K562 (cell line): ENCODE data around the gene MLX. TPM values are rescaled to one million over a fixed set of nuclear protein-coding genes. Genes with fewer than 3 reads are reported as not detected.
"Not testable (repeated sequence)": the region's sequence is repeated elsewhere in the genome, so short reads cannot be mapped to it uniquely, and the experiment has no call there.

Experiments used
- ATAC-seq: fragments of 200-7000 bp; cut with Tn5 transposase; 3 replicates; pipeline ENCODE4 v1.9.1; 2020; ENCODE audit warnings: moderate library complexity
- BruUV-seq: library from RNA; stranded (reverse); fragments of 400-500 nt; replicated peaks from 2 replicates; lab custom pipeline; 2021; lab: Mats Ljungman, UMichigan
- CTCF ChIA-PET: fragments of 300-600 bp; formaldehyde crosslinking; extraction: SDS; loops from one replicate; lab custom pipeline; 2021; ENCODE audit warnings: low intra/inter-chr PET ratio; lab: Yijun Ruan, JAX
- POLR2A ChIA-PET: fragments of 300-600, 350-650 bp; sonication (Branson Sonifier 250); formaldehyde crosslinking; extraction: SDS; loops from one replicate; lab custom pipeline; 2021; ENCODE audit warnings: antibody characterized with exemption, inconsistent platforms; lab: Yijun Ruan, JAX
- DNase-seq, 4 experiments: peaks; one replicate each; pipeline versions ENCODE4 v3.0.0 to v3.0.0-alpha.2; 2011 to 2018; ENCODE audit warnings: low spot score in 3 of 4, mixed read lengths in 3 of 4; ENCODE audit errors: extremely low read depth in 1 of 4
- FAIRE-seq: peaks from 2 replicates; lab custom pipeline; 2011; peaks lifted over from hg19 to GRCh38; lab: Jason Lieb, UNC
- H2AFZ ChIP-seq: 2 replicates; pipeline ENCODE4 v1.6.0; 2011; ENCODE audit warnings: low read depth, low read length, control low read depth, inconsistent platforms
- H3K27ac ChIP-seq: fragments of 200-600 bp; 3 replicates; pipeline ENCODE4 v1.8.0; 2011; ENCODE audit warnings: low read depth, mild to moderate bottlenecking, control low read depth, inconsistent platforms, low read length, moderate library complexity, mixed read lengths; ENCODE audit errors: extremely low read depth
- H3K27me3 ChIP-seq, 2 experiments: fragments of 300-600 bp in 1 of 2; 2 replicates in 1 of 2; 3 replicates in 1 of 2; pipeline versions ENCODE4 v1.6.0 to v1.8.0; 2011; ENCODE audit warnings: inconsistent platforms in 2 of 2, low read length in 2 of 2, mild to moderate bottlenecking in 1 of 2, mixed read lengths in 1 of 2, moderate library complexity in 1 of 2; ENCODE audit not compliant: control insufficient read depth in 2 of 2, insufficient read depth in 2 of 2
- H3K36me3 ChIP-seq: fragments of 300-600 bp; 3 replicates; pipeline ENCODE4 v1.8.0; 2011; ENCODE audit warnings: mild to moderate bottlenecking, low read length, inconsistent platforms; ENCODE audit not compliant: control insufficient read depth, insufficient read depth
- H3K4me1 ChIP-seq, 2 experiments: fragments of 200-600 bp in 1 of 2; replicated peaks in 1 of 2; 2 replicates in 1 of 2; 3 replicates in 1 of 2; pipeline versions ENCODE4 v1.5.1 to v1.8.0; 2011; ENCODE audit warnings: inconsistent platforms in 2 of 2, low read length in 2 of 2, mild to moderate bottlenecking in 1 of 2, mixed read lengths in 1 of 2, moderate library complexity in 1 of 2; ENCODE audit not compliant: control insufficient read depth in 2 of 2, insufficient read depth in 2 of 2
- H3K4me2 ChIP-seq: 2 replicates; pipeline ENCODE4 v1.6.1; 2011; ENCODE audit warnings: low read length, control low read depth, inconsistent platforms, mixed read lengths; ENCODE audit not compliant: insufficient read depth
- H3K4me3 ChIP-seq: fragments of 200-600 bp; sonication (generic), shearing (Covaris generic); 2 replicates; pipeline ENCODE4 v1.5.1; 2016; ENCODE audit warnings: control low read depth, inconsistent platforms
- H3K79me2 ChIP-seq: fragments of 200-600 bp; 3 replicates; pipeline ENCODE4 v1.8.0; 2011; ENCODE audit warnings: low read length, inconsistent platforms; ENCODE audit not compliant: control insufficient read depth, insufficient read depth
- H3K9ac ChIP-seq, 2 experiments: 2 replicates each; pipeline versions ENCODE4 v1.6.0 to v1.6.1; 2011; ENCODE audit warnings: low read depth in 2 of 2, low read length in 2 of 2, control low read depth in 1 of 2, inconsistent platforms in 1 of 2, mild to moderate bottlenecking in 1 of 2, mixed read lengths in 1 of 2; ENCODE audit not compliant: insufficient read depth in 1 of 2
- H3K9me1 ChIP-seq: one replicate; pipeline ENCODE4 v1.6.0; 2011; ENCODE audit warnings: inconsistent platforms, mild to moderate bottlenecking, low read length, moderate library complexity; ENCODE audit not compliant: control insufficient read depth, insufficient read depth
- H3K9me3 ChIP-seq: replicated peaks from 2 replicates; pipeline ENCODE4 v1.5.1; 2011; ENCODE audit warnings: low read depth, low read length, inconsistent platforms; ENCODE audit not compliant: control insufficient read depth, insufficient read depth
- H4K20me1 ChIP-seq: replicated peaks from 2 replicates; pipeline ENCODE4 v1.6.1; 2011; ENCODE audit warnings: low read length, inconsistent platforms, mixed read lengths; ENCODE audit not compliant: control insufficient read depth, insufficient read depth
- PML ChIP-seq: IDR thresholded peaks from 2 replicates; pipeline ENCODE4 v1.6.1; 2012; ENCODE audit warnings: low read length, inconsistent platforms
- POLR2G ChIP-seq: fragments of 200-400 bp; formaldehyde crosslinking; IDR thresholded peaks from 2 replicates; pipeline ENCODE4 v1.6.1; 2017; ENCODE audit warnings: low read depth, mild to moderate bottlenecking, antibody characterized with exemption, low read length, moderate library complexity
- USF1 ChIP-seq: sonication (generic); formaldehyde crosslinking; IDR thresholded peaks from 2 replicates; pipeline ENCODE4 v1.9.0; 2022; ENCODE audit warnings: mild to moderate bottlenecking, missing genetic modification reagents
- WGBS: fragments of 100-300 bp; shearing (Covaris generic); methylation state at CpG from one replicate; pipeline ENCODE4 v1.1.6; 2016; ENCODE audit warnings: low coverage, mixed read lengths; ENCODE audit not compliant: insufficient coverage; ENCODE audit errors: missing lambda C conversion rate; 5-methylcytosine and 5-hydroxymethylcytosine counted together
- in situ Hi-C: fragments of 300-500 bp; cut with MboI; formaldehyde crosslinking; loops from 4 replicates; pipeline ENCODE4 v1.15.0; 2018; ENCODE audit warnings: inconsistent platforms, mixed read lengths
- intact Hi-C: fragments of 100-400 bp; cut with micrococcal nuclease; formaldehyde crosslinking; loops from 2 replicates; pipeline ENCODE4 v1.14.2; 2022
- polyA plus RNA-seq, 8 experiments: library from polyadenylated mRNA; depleted of rRNA in 4 of 8; stranded (reverse) in 5 of 8; unstranded in 3 of 8; fragments of >200 nt; fragmentation: Nextera tagmentation in 2 of 8; fragmentation: Illumina TruSeq in 1 of 8; extraction: Ambion mirVana in 2 of 8; extraction: Trizol in 1 of 8; gene quantifications; 2 replicates each; pipeline versions ENCODE4 v1.2.1 to v1.2.3, GENCODE V29; 2011 to 2014; ENCODE audit warnings: inconsistent platforms in 1 of 8, missing spikeins in 1 of 8
- total RNA-seq, 7 experiments: library from RNA; depleted of rRNA in 6 of 7; stranded (reverse); fragments of >200 nt in 6 of 7; fragmentation: Illumina TruSeq in 2 of 7; extraction: Trizol in 2 of 7; gene quantifications; 2 replicates each; pipeline versions ENCODE4 v1.2.1 to v1.2.3, GENCODE V29; 2011 to 2021; ENCODE audit warnings: low replicate concordance in 1 of 7

MLX gene
- total and polyA plus RNA-seq, 9 of the 15 experiments (the other 6 are each of a cell fraction or from before 2014, with no cell fraction given): 42.9 to 100 (median 58.9) TPM

GRCh38 chr17:42537826-42538451 is 29.0 kb upstream of the MLX start (continued):
- no peak for TF ChIP-seq PML

GRCh38 chr17:42538482-42538881 is 28.4 kb upstream of the MLX start:
- Histone ChIP-seq H3K36me3 (peaks cover 34% of the 10 kb centered on the region; the same call in 2 of the 3 replicates), H3K79me2 (peaks cover 17% of the 10 kb centered on the region), H2AFZ (no peak overlapping the region), H3K27me3 (no peaks in the 10 kb centered on the region), H3K9me3 (no peaks in the 10 kb centered on the region)
- in situ Hi-C loops: no loop called here
- CTCF ChIA-PET: no interaction called here
- intact Hi-C loops: no loop called here
- TF ChIP-seq POLR2G: 0 out of 2 replicates have a peak, but pooled peaks have one; percentile 26
- TF ChIP-seq USF1 (CRISPR knock-in tag): no peak
- TF ChIP-seq, all 486 proteins: peak for 1
- no peak overlapping the region for H3K4me3 ChIP-seq
- DNase-seq (no peak), FAIRE-seq (no peak), ATAC-seq (no peak)
- no peaks in the 10 kb centered on the region; the same call in 1 of the 2 replicates for H4K20me1 ChIP-seq
- no peaks in the 10 kb centered on the region for H3K9me1 ChIP-seq
- no peak overlapping the region for H3K4me2 ChIP-seq
- WGBS: 95% methylated on average over 14 of the region's 14 CpGs
- H3K9ac ChIP-seq: peak overlapping the region in 1 of 2 experiments; percentile 70; a peak in 1 of 4 replicates
- H3K27ac ChIP-seq: no peak overlapping the region
- peaks cover 23 to 49% of the 10 kb centered on the region in 2 experiments; a peak in 4 of 5 replicates for H3K4me1 ChIP-seq
- POLR2A ChIA-PET: interaction anchor here (1.6 kb wide), 1 partner anchor 16 kb away, joined by 4 read pairs; no protein-coding TSS in a partner anchor
- BruUV-seq: no TSS peak

- H3K4me2 ChIP-seq, BruUV-seq, H3K9ac ChIP-seq, H4K20me1 ChIP-seq, H3K4me3 ChIP-seq, H3K9me3 ChIP-seq, intact Hi-C loops, ATAC-seq, FAIRE-seq, DNase-seq, H2AFZ ChIP-seq, H3K9me1 ChIP-seq, CTCF ChIA-PET, H3K27me3 ChIP-seq, H3K27ac ChIP-seq, in situ Hi-C loops: not testable (repeated sequence)
- H3K36me3 ChIP-seq: peaks cover 40% of the 10 kb centered on the region; the same call in 2 of the 3 replicates
- WGBS: 89% methylated on average over 2 of the region's 4 CpGs
- peaks cover 15 to 41% of the 10 kb centered on the region in 2 experiments; a peak in 4 of 5 replicates for H3K4me1 ChIP-seq
- peaks cover 16% of the 10 kb centered on the region for H3K79me2 ChIP-seq
- POLR2A ChIA-PET: interaction anchor here (0.6 to 1.5 kb wide), 2 partner anchors 21 to 26 kb away, joined by 3 read pairs; no protein-coding TSS in a partner anchor
Measured at GRCh38 chr17:42540558-42540957, 26.3 kb upstream of the MLX start.
